GM23248 (cell line): ENCODE data around the gene ZNF385A. TPM values are rescaled to one million over a fixed set of nuclear protein-coding genes. Genes with fewer than 3 reads are reported as not detected.

ENCODE experiments used
- DNase-seq: peaks from one replicate; pipeline ENCODE4 v3.0.0-alpha.2; 2015
- H2AFZ ChIP-seq: fragments of 200-600 bp; sonication (generic); 2 replicates; pipeline ENCODE4 v1.6.1; 2016; ENCODE audit warnings: antibody characterized with exemption
- H3F3A ChIP-seq: fragments of 200-600 bp; sonication (generic); 2 replicates; pipeline ENCODE4 v1.6.1; 2016; ENCODE audit warnings: mild to moderate bottlenecking, antibody characterized with exemption, mixed run types; ENCODE audit not compliant: insufficient read depth
- H3K27ac ChIP-seq: fragments of 200-600 bp; sonication (generic); 2 replicates; pipeline ENCODE4 v1.5.1; 2016; ENCODE audit warnings: mild to moderate bottlenecking
- H3K27me3 ChIP-seq: fragments of 200-600 bp; sonication (generic); replicated peaks from 2 replicates; pipeline ENCODE4 v1.6.1; 2016; ENCODE audit warnings: mild to moderate bottlenecking; ENCODE audit not compliant: insufficient read depth
- H3K36me3 ChIP-seq: fragments of 200-600 bp; sonication (generic); 2 replicates; pipeline ENCODE4 v1.6.1; 2016; ENCODE audit warnings: low read depth, mild to moderate bottlenecking
- H3K4me1 ChIP-seq: fragments of 200-600 bp; sonication (generic); 2 replicates; pipeline ENCODE4 v1.6.1; 2016; ENCODE audit warnings: mild to moderate bottlenecking; ENCODE audit not compliant: insufficient read depth
- H3K4me2 ChIP-seq: fragments of 200-600 bp; sonication (generic); one replicate; pipeline ENCODE4 v1.6.1; 2016; ENCODE audit warnings: mild to moderate bottlenecking; ENCODE audit not compliant: unreplicated experiment
- H3K4me3 ChIP-seq: fragments of 200-600 bp; sonication (generic); 2 replicates; pipeline ENCODE4 v1.5.1; 2016; ENCODE audit warnings: mild to moderate bottlenecking
- H3K79me2 ChIP-seq: fragments of 200-600 bp; sonication (generic); 2 replicates; pipeline ENCODE4 v1.6.1; 2016; ENCODE audit warnings: mild to moderate bottlenecking; ENCODE audit not compliant: insufficient read depth
- H3K9ac ChIP-seq: fragments of 200-600 bp; sonication (generic); 2 replicates; pipeline ENCODE4 v1.6.1; 2016; ENCODE audit warnings: mild to moderate bottlenecking
- H3K9me2 ChIP-seq: fragments of 200-600 bp; sonication (generic); 2 replicates; pipeline ENCODE4 v1.6.1; 2016; ENCODE audit warnings: mixed run types, mild to moderate bottlenecking, moderate library complexity; ENCODE audit not compliant: insufficient read depth
- H3K9me3 ChIP-seq: fragments of 200-600 bp; sonication (generic); one replicate; pipeline ENCODE4 v1.6.1; 2017; ENCODE audit warnings: low read depth
- H4K20me1 ChIP-seq: fragments of 200-600 bp; sonication (generic); 2 replicates; pipeline ENCODE4 v1.6.0; 2016; ENCODE audit not compliant: insufficient read depth
- EZH2 ChIP-seq: fragments of 200-600 bp; sonication (generic); IDR thresholded peaks from 2 replicates; pipeline ENCODE4 v1.6.1; 2018; ENCODE audit warnings: antibody characterized with exemption, mild to moderate bottlenecking; ENCODE audit not compliant: insufficient read depth, poor library complexity, severe bottlenecking
- EZH2phosphoT487 ChIP-seq: fragments of 200-600 bp; sonication (generic); IDR thresholded peaks from 2 replicates; pipeline ENCODE4 v1.6.1; 2018; ENCODE audit warnings: antibody characterized with exemption, moderate library complexity, mild to moderate bottlenecking, low read depth; ENCODE audit not compliant: insufficient read depth
- WGBS, 2 experiments: methylation state at CpG; one replicate each; pipeline ENCODE4 v1.1.6; 2015 to 2017; ENCODE audit warnings: low lambda C conversion rate in 2 of 2, low coverage in 1 of 2; ENCODE audit errors: missing lambda C conversion rate in 2 of 2; 5-methylcytosine and 5-hydroxymethylcytosine counted together
- in situ Hi-C: fragments of 300-500 bp; cut with MboI; formaldehyde crosslinking; loops from 2 replicates; pipeline ENCODE4 v1.15.0; 2020
- polyA plus RNA-seq: library from polyadenylated mRNA; unstranded; fragments of >200 nt; fragmentation: Nextera tagmentation; extraction: Ambion mirVana; gene quantifications from 2 replicates; pipeline ENCODE4 v1.2.1, GENCODE V29; 2016
- total RNA-seq: library from RNA; depleted of rRNA; stranded (reverse); fragments of >200 nt; shearing (Covaris generic); gene quantifications from 2 replicates; pipeline ENCODE4 v1.2.3, GENCODE V29; 2014

The ZNF385A gene
- total and polyA plus RNA-seq, 2 experiments from 2014 or later, result 1.8 to 3.1 TPM

DNA sequence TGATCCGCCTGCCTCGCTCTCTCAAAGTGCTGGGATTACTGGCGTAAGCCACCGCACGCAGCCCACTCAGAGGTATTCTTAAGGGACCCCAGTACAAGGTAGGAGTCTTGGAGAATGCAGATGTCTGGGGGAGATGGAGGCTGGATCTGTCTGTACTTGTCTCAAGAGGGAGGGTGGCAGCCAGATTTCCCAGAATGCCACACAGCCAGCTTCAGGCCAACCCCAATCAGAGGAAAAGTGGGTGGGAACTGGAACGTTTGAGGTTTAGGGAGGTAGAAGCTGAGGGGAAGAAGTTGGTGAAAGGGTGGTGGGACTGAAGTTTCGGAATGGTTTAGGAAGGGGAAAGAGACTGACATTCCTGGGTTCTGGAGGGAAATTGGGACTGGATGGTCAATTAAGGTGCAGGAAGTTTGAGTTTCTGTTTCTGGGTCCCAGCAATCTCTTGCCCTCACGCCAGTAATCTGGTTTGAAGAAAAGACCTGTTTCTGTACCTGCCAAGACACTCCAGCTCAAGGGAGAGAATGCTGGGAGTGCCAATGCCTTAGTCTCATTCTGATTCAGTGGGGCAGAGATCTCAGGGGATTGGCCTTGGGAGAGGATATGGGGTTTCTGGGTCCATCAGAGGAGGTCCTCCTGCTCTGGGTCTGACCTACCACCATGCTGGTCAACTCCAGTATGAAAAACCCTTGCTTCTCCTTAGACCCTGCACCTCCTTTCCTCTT, 8.1 kb upstream of the ZNF385A start:
- no peak overlapping the region for H3K27ac ChIP-seq
- H3K27me3 ChIP-seq, result no peaks in the 10 kb centered on the region
- H3K9me3 ChIP-seq, result no peaks in the 10 kb centered on the region
- no peak overlapping the region for H3K9ac ChIP-seq
- in situ Hi-C loops, result no loop called here
- H3K9me2 ChIP-seq, result no peaks in the 10 kb centered on the region
- H2AFZ ChIP-seq, result no peak overlapping the region
- H3K4me3 ChIP-seq, result no peak overlapping the region
- H4K20me1 ChIP-seq, result no peaks in the 10 kb centered on the region
- WGBS, 2 experiments, result 84 to 87% methylated on average over 8 of the region's 8 CpGs
- peaks cover 38% of the 10 kb centered on the region for H3K36me3 ChIP-seq
- TF ChIP-seq EZH2phosphoT487 (no peak), EZH2 (no peak)
- peaks cover 59% of the 10 kb centered on the region for H3F3A ChIP-seq
- DNase-seq, result no peak
- no peak overlapping the region for H3K4me2 ChIP-seq
- H3K4me1 ChIP-seq, result no peaks in the 10 kb centered on the region
- H3K79me2 ChIP-seq, result peaks cover 7% of the 10 kb centered on the region; the same call in 1 of the 2 replicates

DNA sequence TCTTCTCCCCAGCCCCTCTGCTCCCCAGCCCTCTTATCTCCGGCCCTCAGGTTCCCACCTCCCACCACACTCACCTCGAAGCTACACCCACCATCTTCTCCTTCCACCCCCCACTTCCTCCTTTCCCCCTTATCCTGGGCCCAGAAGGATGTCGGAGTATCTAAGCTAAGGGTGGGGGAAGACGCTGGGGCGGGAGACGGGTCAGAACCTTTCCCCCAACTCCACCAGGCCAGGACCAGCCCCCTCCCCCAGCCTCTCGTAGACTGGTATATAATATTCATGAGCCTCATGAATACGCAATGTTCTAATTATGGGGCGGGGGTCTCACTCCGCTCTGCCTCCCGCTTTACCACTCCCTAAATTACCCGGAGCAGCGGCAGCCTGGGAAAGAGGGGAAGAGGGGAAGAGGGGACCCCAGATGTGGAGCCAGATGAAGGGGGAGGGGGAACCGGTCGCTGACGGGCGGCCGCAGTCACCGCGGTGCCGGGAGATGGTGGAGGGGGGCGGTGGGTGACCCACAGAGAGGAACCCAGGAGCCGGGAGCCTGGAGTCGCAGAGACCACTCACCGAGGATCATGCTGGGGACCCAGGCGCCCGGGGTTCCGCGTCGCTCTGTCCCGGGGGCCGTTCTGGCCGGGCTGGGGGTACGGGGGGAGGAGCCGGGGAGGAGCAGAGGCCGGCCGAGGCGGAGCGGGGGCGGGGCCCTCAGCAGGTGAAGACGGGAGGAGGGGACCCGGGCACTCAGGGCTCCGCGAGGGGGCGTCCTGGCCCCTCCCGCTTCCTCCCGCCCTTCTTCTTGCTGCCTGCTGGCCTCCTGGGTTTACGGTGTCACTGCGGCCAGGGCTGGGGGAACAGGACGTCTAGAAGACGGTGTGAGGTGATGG, 6.4 kb upstream of the ZNF385A start:
- TF ChIP-seq EZH2 (no peak), EZH2phosphoT487 (no peak)
- Histone ChIP-seq H3K79me2 (no peaks in the 10 kb centered on the region), H3K4me3 (no peak overlapping the region), H3K4me1 (no peaks in the 10 kb centered on the region), H3K27ac (no peak overlapping the region), H3K9me3 (no peaks in the 10 kb centered on the region), H2AFZ (no peak overlapping the region), H3K9me2 (no peaks in the 10 kb centered on the region), H3K36me3 (peaks cover 23% of the 10 kb centered on the region), H3F3A (peaks cover 56% of the 10 kb centered on the region), H3K4me2 (no peak overlapping the region), H3K9ac (no peak overlapping the region), H3K27me3 (no peaks in the 10 kb centered on the region), H4K20me1 (no peaks in the 10 kb centered on the region)
- in situ Hi-C loops, result no loop called here
- WGBS, 2 experiments, result 41 to 68% methylated on average over 17 to 45 of the region's 51 CpGs
- no peak for DNase-seq

DNA sequence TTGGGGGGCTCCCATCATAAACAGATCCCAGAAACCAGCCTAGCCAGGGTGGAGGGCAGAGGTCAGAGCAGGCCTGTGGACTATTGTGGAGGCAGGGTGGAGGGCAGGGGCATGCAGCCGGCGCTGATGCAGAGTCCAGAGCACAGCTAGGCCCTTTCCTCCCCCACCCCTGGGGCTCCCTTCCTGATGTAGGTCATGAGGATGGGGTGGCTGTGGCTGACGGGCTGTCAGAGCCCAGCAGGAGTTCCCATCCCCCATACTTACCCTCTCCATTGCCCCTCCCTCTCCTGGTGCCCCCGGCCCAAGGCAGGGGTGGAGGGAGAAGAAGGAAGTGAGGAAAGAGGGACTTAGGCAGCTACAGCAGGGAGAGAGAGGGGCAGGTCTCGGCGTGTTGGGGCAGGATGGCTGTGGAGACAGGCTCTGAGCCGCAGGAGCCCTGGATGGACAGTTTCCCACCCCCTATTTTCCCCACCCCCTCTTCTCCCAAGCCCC, 5.7 kb upstream of the ZNF385A start:
- peaks cover 18% of the 10 kb centered on the region for H3K36me3 ChIP-seq
- no peak overlapping the region for H3K4me2 ChIP-seq
- no peaks in the 10 kb centered on the region for H3K27me3 ChIP-seq
- H4K20me1 ChIP-seq, result no peaks in the 10 kb centered on the region
- H3K4me3 ChIP-seq, result no peak overlapping the region
- no peak for TF ChIP-seq EZH2
- TF ChIP-seq EZH2phosphoT487, result no peak
- no peak overlapping the region for H3K9ac ChIP-seq
- H3K27ac ChIP-seq, result no peak overlapping the region
- H2AFZ ChIP-seq, result no peak overlapping the region
- peaks cover 51% of the 10 kb centered on the region for H3F3A ChIP-seq
- DNase-seq, result no peak
- in situ Hi-C loops, result no loop called here
- no peaks in the 10 kb centered on the region for H3K9me2 ChIP-seq
- no peaks in the 10 kb centered on the region for H3K79me2 ChIP-seq
- WGBS, 2 experiments, result 84 to 91% methylated on average over 4 to 7 of the region's 7 CpGs
- H3K4me1 ChIP-seq, result no peaks in the 10 kb centered on the region
- no peaks in the 10 kb centered on the region for H3K9me3 ChIP-seq

DNA sequence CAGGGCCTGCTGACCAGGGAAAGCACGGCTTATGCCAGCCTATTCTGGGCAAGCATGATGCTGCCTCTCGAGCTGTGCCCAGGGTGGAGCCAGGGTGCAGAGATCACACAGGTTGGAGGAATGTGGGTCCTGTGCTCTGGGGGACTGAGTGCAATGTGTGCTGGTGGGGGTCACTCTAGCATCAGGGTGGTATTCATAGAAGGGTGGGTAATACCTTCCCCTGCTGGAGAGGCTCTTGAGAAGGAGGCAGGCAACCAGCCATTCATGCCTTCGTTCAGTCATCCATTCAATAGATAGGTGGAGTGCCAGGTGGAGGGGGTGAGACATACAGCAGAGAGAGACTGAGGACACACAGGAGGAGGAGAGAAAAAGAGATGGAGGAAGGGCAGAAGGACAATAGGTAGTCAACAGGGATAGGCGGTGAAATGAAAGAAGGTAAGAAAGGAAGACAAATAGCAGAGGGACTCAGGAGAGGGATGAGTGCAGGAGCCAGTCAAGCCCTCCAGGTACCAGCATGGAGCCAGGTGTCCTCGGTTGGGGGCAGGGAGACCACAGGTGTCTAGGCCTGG, 5.2 kb upstream of the ZNF385A start:
- H3K9me2 ChIP-seq, result no peaks in the 10 kb centered on the region
- no peaks in the 10 kb centered on the region for H3K79me2 ChIP-seq
- H3K4me3 ChIP-seq, result no peak overlapping the region
- DNase-seq, result no peak
- no peaks in the 10 kb centered on the region for H3K9me3 ChIP-seq
- H3K9ac ChIP-seq, result no peak overlapping the region
- TF ChIP-seq EZH2 (no peak), EZH2phosphoT487 (no peak)
- H3K27ac ChIP-seq, result no peak overlapping the region
- H3K4me1 ChIP-seq, result no peaks in the 10 kb centered on the region
- 82 to 92% methylated on average over 5 of the region's 5 CpGs for WGBS, 2 experiments
- in situ Hi-C loops, result no loop called here
- no peaks in the 10 kb centered on the region for H4K20me1 ChIP-seq
- peaks cover 46% of the 10 kb centered on the region for H3F3A ChIP-seq
- no peaks in the 10 kb centered on the region for H3K27me3 ChIP-seq
- H3K36me3 ChIP-seq, result peaks cover 13% of the 10 kb centered on the region; the same call in 1 of the 2 replicates
- no peak overlapping the region for H2AFZ ChIP-seq
- no peak overlapping the region for H3K4me2 ChIP-seq
